ENCODE results near the gene SLC6A20. TPM values are rescaled to one million over a fixed set of nuclear protein-coding genes. Genes with fewer than 3 reads are reported as not detected.

The SLC6A20 gene
- total RNA-seq, 1 experiment from 2014 or later, result 0.09 TPM

GRCh38 chr3:45821127-45821526 lies 24.8 kb upstream of the SLC6A20 start:
- Mint-ChIP-seq H3K27ac (no peak overlapping the region), H3K36me3 (ENCODE audit: insufficient read depth in 1 of 3, low read depth in 3 of 3) (peaks cover 0 to 4% (median 0%) of the 10 kb centered on the region in 3 experiments; a peak in 1 of 7 replicates), H3K27me3 (ENCODE audit: low read depth) (no peaks in the 10 kb centered on the region), H3K9me3 (peaks cover 0 to 6% of the 10 kb centered on the region in 2 experiments; a peak in 2 of 5 replicates), H3K4me1 (no peaks in the 10 kb centered on the region), H3K4me3 (no peak overlapping the region)
- Histone ChIP-seq H2BK20ac (ENCODE audit: low read depth, low read length, poor library complexity, severe bottlenecking) (no peak overlapping the region), H2BK12ac (ENCODE audit: insufficient read length, low read depth, low read length) (no peak overlapping the region), H3K27ac (ENCODE audit: insufficient read length, low read depth, low read length) (no peak overlapping the region), H4K5ac (ENCODE audit: insufficient read length, low read depth, low read length) (no peak overlapping the region), H4K20me1 (ENCODE audit: control insufficient read depth, insufficient read depth, insufficient read length) (no peaks in the 10 kb centered on the region), H3K56ac (ENCODE audit: insufficient read length, low read depth, low read length) (no peak overlapping the region), H2BK15ac (ENCODE audit: low read depth, low read length) (no peak overlapping the region), H2AFZ (ENCODE audit: low read length) (no peak overlapping the region), H3K79me1 (ENCODE audit: insufficient read depth, low read depth, low read length, poor library complexity, severe bottlenecking) (no peaks in the 10 kb centered on the region), H3K14ac (ENCODE audit: insufficient read depth, low read length) (no peak overlapping the region), H3K79me2 (ENCODE audit: insufficient read depth, low read length) (no peaks in the 10 kb centered on the region), H3K23ac (ENCODE audit: insufficient read length, low read depth, low read length) (no peak overlapping the region), H3K4me1 (ENCODE audit: insufficient read depth, low read length) (no peaks in the 10 kb centered on the region), H2AK5ac (ENCODE audit: insufficient read length, low read length) (no peak overlapping the region), H4K91ac (ENCODE audit: insufficient read length, low read depth, low read length) (no peak overlapping the region), H3K4me2 (ENCODE audit: insufficient read depth, insufficient read length, low read length) (no peak overlapping the region), H3K27me3 (ENCODE audit: insufficient read depth, low read length) (no peaks in the 10 kb centered on the region), H3K9me3 (ENCODE audit: control insufficient read depth, low read depth, low read length) (no peaks in the 10 kb centered on the region), H3K23me2 (ENCODE audit: insufficient read length, low read depth, low read length, poor library complexity, severe bottlenecking) (no peaks in the 10 kb centered on the region), H3T11ph (ENCODE audit: low read length) (no peak overlapping the region), H4K8ac (replicated peaks; ENCODE audit: insufficient read length, low read depth, low read length) (no peak overlapping the region), H3K18ac (ENCODE audit: insufficient read length, low read depth, low read length) (no peak overlapping the region), H2BK120ac (ENCODE audit: low read depth, low read length, poor library complexity, severe bottlenecking) (no peak overlapping the region), H2BK5ac (ENCODE audit: insufficient read length, low read length) (no peak overlapping the region), H3K9ac (ENCODE audit: extremely low read depth, insufficient read length, low read length) (no peak overlapping the region), H3K4ac (ENCODE audit: low read depth, low read length) (no peak overlapping the region)
- WGBS (ENCODE audit: extremely low coverage, insufficient read length, low lambda C conversion rate), result no CpG with 5 or more reads among the region's 1 CpG
- no peak for TF ChIP-seq CTCF (conservative IDR thresholded peaks at IDR 0.05)
- no peak for DNase-seq
